ENCODE measurements around the gene ECM2. TPM values are rescaled to one million over a fixed set of nuclear protein-coding genes. Genes with fewer than 3 reads are reported as not detected.

ECM2 gene
- polyA plus RNA-seq, 1 of the 3 experiments (the other 2 are of a cell fraction) = 0.20 TPM

DNA sequence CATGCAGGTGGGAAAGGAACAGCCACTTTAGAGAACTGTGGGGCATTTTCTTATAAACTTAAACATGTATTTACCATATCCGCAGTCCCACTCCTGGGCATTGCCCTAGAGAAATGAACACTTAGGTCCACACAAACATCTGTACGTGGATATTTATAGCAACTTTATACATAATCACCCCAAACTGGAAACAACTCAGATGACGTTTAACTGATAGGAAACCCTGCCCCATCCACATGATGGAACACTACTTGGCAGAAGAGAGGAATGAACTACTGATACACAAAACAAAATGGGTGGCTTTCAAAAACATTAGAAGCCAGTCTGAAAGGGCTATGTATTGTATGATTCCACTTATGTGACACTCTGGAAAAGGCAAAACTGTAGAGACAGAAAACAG, 22.4 kb downstream of the ECM2 start:
- DNase-seq = no peak
- Histone ChIP-seq H3K27me3 (ENCODE audit: insufficient read depth) (no peaks in the 10 kb centered on the region), H3K9ac (no peak overlapping the region), H3K9me3 (no peaks in the 10 kb centered on the region), H2AFZ (ENCODE audit: low read depth) (no peak overlapping the region), H3K9me2 (no peaks in the 10 kb centered on the region), H3K36me3 (replicated peaks in 1 of 2; ENCODE audit: control insufficient read depth in 1 of 2, insufficient read depth in 2 of 2, low read length in 1 of 2) (no peaks in the 10 kb centered on the region), H3K4me1 (ENCODE audit: control insufficient read depth in 1 of 2, insufficient read depth in 2 of 2, low read depth in 1 of 2, low read length in 1 of 2) (peaks cover 0 to 7% of the 10 kb centered on the region in 2 experiments; a peak in 1 of 4 replicates), H3K4me3 (ENCODE audit: low read depth in 2 of 2, low read length in 1 of 2) (no peak overlapping the region), H3K4me2 (no peak overlapping the region), H3K79me2 (ENCODE audit: insufficient read depth) (no peaks in the 10 kb centered on the region), H3F3A (replicated peaks; ENCODE audit: insufficient read depth) (no peaks in the 10 kb centered on the region), H3K27ac (ENCODE audit: low read depth in 2 of 2, low read length in 1 of 2) (no peak overlapping the region), H4K20me1 (ENCODE audit: insufficient read depth) (no peaks in the 10 kb centered on the region)
- ChIA-PET CTCF (interaction anchor here (1.0 kb wide), 1 partner anchor 122 kb away, joined by 3 read pairs; no protein-coding TSS in a partner anchor), POLR2A (no interaction called here)
- TF ChIP-seq FOSL2 (IDR thresholded peaks at IDR 0.05; ENCODE audit: borderline replicate concordance, low read depth) (no peak), EZH2phosphoT487 (IDR thresholded peaks at IDR 0.05; ENCODE audit: borderline replicate concordance, low read depth) (no peak), RCOR1 (IDR thresholded peaks at IDR 0.05; ENCODE audit: low read length) (no peak), RFX5 (IDR thresholded peaks at IDR 0.05; ENCODE audit: low read length) (no peak), FOXJ3 (CRISPR knock-in tag; IDR thresholded peaks at IDR 0.05) (no peak), NFIC (IDR thresholded peaks at IDR 0.05; ENCODE audit: borderline replicate concordance) (no peak), MEF2A (IDR thresholded peaks at IDR 0.05; ENCODE audit: borderline replicate concordance, low read depth) (no peak), MXI1 (IDR thresholded peaks at IDR 0.05; ENCODE audit: low read depth, low read length) (no peak), RAD21 (IDR thresholded peaks at IDR 0.05; ENCODE audit: low read length) (no peak), NRF1 (IDR thresholded peaks at IDR 0.05; ENCODE audit: low read depth, low read length) (no peak), TEAD4 (IDR thresholded peaks at IDR 0.05; ENCODE audit: borderline replicate concordance, insufficient read depth) (no peak)
- TF ChIP-seq, protein P1, sequence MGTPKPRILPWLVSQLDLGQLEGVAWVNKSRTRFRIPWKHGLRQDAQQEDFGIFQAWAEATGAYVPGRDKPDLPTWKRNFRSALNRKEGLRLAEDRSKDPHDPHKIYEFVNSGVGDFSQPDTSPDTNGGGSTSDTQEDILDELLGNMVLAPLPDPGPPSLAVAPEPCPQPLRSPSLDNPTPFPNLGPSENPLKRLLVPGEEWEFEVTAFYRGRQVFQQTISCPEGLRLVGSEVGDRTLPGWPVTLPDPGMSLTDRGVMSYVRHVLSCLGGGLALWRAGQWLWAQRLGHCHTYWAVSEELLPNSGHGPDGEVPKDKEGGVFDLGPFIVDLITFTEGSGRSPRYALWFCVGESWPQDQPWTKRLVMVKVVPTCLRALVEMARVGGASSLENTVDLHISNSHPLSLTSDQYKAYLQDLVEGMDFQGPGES (IDR thresholded peaks at IDR 0.05; ENCODE audit: low read depth, low read length) = no peak
- TF ChIP-seq, protein P2, sequence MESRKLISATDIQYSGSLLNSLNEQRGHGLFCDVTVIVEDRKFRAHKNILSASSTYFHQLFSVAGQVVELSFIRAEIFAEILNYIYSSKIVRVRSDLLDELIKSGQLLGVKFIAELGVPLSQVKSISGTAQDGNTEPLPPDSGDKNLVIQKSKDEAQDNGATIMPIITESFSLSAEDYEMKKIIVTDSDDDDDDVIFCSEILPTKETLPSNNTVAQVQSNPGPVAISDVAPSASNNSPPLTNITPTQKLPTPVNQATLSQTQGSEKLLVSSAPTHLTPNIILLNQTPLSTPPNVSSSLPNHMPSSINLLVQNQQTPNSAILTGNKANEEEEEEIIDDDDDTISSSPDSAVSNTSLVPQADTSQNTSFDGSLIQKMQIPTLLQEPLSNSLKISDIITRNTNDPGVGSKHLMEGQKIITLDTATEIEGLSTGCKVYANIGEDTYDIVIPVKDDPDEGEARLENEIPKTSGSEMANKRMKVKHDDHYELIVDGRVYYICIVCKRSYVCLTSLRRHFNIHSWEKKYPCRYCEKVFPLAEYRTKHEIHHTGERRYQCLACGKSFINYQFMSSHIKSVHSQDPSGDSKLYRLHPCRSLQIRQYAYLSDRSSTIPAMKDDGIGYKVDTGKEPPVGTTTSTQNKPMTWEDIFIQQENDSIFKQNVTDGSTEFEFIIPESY (IDR thresholded peaks at IDR 0.05; ENCODE audit: borderline replicate concordance, low read depth) = no peak
- TF ChIP-seq, protein P3, sequence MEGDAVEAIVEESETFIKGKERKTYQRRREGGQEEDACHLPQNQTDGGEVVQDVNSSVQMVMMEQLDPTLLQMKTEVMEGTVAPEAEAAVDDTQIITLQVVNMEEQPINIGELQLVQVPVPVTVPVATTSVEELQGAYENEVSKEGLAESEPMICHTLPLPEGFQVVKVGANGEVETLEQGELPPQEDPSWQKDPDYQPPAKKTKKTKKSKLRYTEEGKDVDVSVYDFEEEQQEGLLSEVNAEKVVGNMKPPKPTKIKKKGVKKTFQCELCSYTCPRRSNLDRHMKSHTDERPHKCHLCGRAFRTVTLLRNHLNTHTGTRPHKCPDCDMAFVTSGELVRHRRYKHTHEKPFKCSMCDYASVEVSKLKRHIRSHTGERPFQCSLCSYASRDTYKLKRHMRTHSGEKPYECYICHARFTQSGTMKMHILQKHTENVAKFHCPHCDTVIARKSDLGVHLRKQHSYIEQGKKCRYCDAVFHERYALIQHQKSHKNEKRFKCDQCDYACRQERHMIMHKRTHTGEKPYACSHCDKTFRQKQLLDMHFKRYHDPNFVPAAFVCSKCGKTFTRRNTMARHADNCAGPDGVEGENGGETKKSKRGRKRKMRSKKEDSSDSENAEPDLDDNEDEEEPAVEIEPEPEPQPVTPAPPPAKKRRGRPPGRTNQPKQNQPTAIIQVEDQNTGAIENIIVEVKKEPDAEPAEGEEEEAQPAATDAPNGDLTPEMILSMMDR (IDR thresholded peaks at IDR 0.05) = no peak
- WGBS (ENCODE audit: low lambda C conversion rate) = 87% methylated on average over 3 of the region's 3 CpGs

All from SK-N-SH (cell line).